ENCODE measurements around the gene ALDH5A1. TPM values are rescaled to one million over a fixed set of nuclear protein-coding genes. Genes with fewer than 3 reads are reported as not detected.

ALDH5A1 gene
- total RNA-seq, 2 donors from 2014 or later = 11.1 to 22.6 TPM

DNA sequence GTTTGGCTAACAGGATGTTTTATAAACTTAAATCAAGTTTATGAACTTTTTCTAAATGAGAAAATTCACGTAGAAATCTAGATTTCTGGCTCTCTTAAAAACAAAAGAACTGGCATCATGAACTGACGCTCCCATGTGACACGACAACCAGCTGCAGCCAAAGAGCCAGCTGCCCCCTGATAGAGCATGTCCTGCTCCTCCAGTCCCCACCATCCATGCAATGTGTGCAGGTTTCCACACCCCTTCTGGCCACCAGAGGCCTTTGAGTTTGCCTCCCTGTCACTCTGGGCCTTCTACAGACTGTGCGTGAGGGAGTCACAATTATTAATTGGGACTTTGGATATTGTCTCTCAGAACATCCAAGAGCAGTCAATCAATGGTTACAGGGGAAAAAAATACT lies 3.8 kb upstream of the ALDH5A1 start:
- no peak overlapping the region for H3K27ac ChIP-seq
- H3K36me3 ChIP-seq = no peaks in the 10 kb centered on the region
- H3K27me3 ChIP-seq (replicated peaks; ENCODE audit: insufficient read depth) = no peaks in the 10 kb centered on the region
- peaks cover 9% of the 10 kb centered on the region for H3K4me1 ChIP-seq (replicated peaks)
- no peak for DNase-seq (ENCODE audit: low spot score)
- TF ChIP-seq, protein P1, sequence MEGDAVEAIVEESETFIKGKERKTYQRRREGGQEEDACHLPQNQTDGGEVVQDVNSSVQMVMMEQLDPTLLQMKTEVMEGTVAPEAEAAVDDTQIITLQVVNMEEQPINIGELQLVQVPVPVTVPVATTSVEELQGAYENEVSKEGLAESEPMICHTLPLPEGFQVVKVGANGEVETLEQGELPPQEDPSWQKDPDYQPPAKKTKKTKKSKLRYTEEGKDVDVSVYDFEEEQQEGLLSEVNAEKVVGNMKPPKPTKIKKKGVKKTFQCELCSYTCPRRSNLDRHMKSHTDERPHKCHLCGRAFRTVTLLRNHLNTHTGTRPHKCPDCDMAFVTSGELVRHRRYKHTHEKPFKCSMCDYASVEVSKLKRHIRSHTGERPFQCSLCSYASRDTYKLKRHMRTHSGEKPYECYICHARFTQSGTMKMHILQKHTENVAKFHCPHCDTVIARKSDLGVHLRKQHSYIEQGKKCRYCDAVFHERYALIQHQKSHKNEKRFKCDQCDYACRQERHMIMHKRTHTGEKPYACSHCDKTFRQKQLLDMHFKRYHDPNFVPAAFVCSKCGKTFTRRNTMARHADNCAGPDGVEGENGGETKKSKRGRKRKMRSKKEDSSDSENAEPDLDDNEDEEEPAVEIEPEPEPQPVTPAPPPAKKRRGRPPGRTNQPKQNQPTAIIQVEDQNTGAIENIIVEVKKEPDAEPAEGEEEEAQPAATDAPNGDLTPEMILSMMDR (IDR thresholded peaks at IDR 0.05) = no peak
- TF ChIP-seq POLR2A (IDR thresholded peaks at IDR 0.05) (no peak), POLR2AphosphoS5 (IDR thresholded peaks at IDR 0.05) (no peak)
- H3K4me3 ChIP-seq = no peak overlapping the region
- intact Hi-C loops (cut with DNase I) = no loop called here
- 94% methylated on average over 4 of the region's 4 CpGs for WGBS
- no peaks in the 10 kb centered on the region for H3K9me3 ChIP-seq

GRCh38 chr6:24492475-24492874 lies 2.3 kb upstream of the ALDH5A1 start:
- no peak for TF ChIP-seq POLR2A (IDR thresholded peaks at IDR 0.05)
- no peak for TF ChIP-seq POLR2AphosphoS5 (IDR thresholded peaks at IDR 0.05)
- TF ChIP-seq, protein P1 (IDR thresholded peaks at IDR 0.05) = no peak
- Histone ChIP-seq H3K4me1 (replicated peaks) (peaks cover 9% of the 10 kb centered on the region), H3K4me3 (no peak overlapping the region), H3K27ac (no peak overlapping the region), H3K36me3 (no peaks in the 10 kb centered on the region), H3K27me3 (replicated peaks; ENCODE audit: insufficient read depth) (no peaks in the 10 kb centered on the region), H3K9me3 (no peaks in the 10 kb centered on the region)
- intact Hi-C loops (cut with DNase I) = no loop called here
- WGBS = 80% methylated on average over 3 of the region's 3 CpGs
- DNase-seq (ENCODE audit: low spot score) = no peak

- no peaks in the 10 kb centered on the region for H3K27me3 ChIP-seq (replicated peaks; ENCODE audit: insufficient read depth)
- 18% methylated on average over 36 of the region's 36 CpGs for WGBS
- H3K36me3 ChIP-seq = no peaks in the 10 kb centered on the region
- peaks cover 9% of the 10 kb centered on the region for H3K4me1 ChIP-seq (replicated peaks)
- DNase-seq (ENCODE audit: low spot score) = no peak
- no peak for TF ChIP-seq POLR2AphosphoS5 (IDR thresholded peaks at IDR 0.05)
- TF ChIP-seq, protein P1 (IDR thresholded peaks at IDR 0.05) = no peak
- no peak for TF ChIP-seq POLR2A (IDR thresholded peaks at IDR 0.05)
- H3K27ac ChIP-seq = peak overlapping the region; percentile 79 to 81
- intact Hi-C loops (cut with DNase I) = no loop called here
- H3K4me3 ChIP-seq = peak overlapping the region; percentile 51 to 59
- H3K9me3 ChIP-seq = no peaks in the 10 kb centered on the region
These were observed 586 bp upstream of the ALDH5A1 start for GRCh38 chr6:24493945-24494820.

DNA sequence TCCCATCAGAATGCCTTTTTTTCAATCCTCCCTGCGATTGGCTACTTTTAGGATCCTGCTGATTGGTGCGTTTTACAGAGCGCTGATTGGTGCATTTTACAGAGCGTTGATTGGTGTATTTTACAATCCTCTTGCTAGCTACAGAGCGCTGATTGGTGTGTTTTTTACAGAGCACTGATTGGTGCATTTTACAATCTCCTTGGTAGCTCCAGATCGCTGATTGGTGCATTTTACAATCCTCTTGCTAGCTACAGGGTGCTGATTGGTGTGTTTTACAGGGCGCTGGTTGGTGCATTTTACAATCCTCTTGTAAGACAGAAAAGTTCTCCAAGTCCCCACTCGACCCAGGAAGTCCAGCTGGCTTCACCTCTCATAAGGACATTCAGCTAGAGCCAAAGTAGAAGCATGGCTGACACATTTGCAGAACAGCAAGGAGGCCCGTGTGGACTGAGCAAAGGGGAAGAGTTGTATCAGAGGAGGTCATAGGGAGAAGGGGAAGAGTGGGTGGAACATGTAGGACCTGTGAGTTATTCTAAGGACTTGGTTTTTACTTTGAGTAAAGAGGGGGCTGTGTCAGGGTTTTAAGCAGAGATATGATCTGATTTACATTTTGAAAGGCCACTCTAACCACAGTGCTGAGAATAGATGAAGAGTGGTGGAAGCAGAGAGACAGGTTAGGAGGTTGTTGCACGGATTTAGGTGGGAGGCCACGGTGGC lies 2.6 kb downstream of the ALDH5A1 start:
- intact Hi-C loops (cut with DNase I) = no loop called here
- Histone ChIP-seq H3K4me3 (no peak overlapping the region), H3K27me3 (replicated peaks; ENCODE audit: insufficient read depth) (no peaks in the 10 kb centered on the region), H3K36me3 (no peaks in the 10 kb centered on the region), H3K9me3 (no peaks in the 10 kb centered on the region), H3K4me1 (replicated peaks) (peaks cover 3% of the 10 kb centered on the region), H3K27ac (no peak overlapping the region)
- WGBS = 84% methylated on average over 11 of the region's 11 CpGs
- no peak for DNase-seq (ENCODE audit: low spot score)
- no peak for TF ChIP-seq POLR2A (IDR thresholded peaks at IDR 0.05)
- TF ChIP-seq, protein P1 (IDR thresholded peaks at IDR 0.05) = no peak
- no peak for TF ChIP-seq POLR2AphosphoS5 (IDR thresholded peaks at IDR 0.05)
